Motor neuron (in vitro differentiated cells): ENCODE measurements around the gene PTCHD4. TPM values are rescaled to one million over a fixed set of nuclear protein-coding genes. Genes with fewer than 3 reads are reported as not detected.

Source experiments
- ATAC-seq, 8 experiments: fragments of 200-7000 bp; cut with Tn5 transposase; replicated peaks in 6 of 8; 2 replicates each; pipeline ENCODE4 v1.8.0; 2021; ENCODE audit warnings: mild to moderate bottlenecking in 8 of 8, moderate library complexity in 8 of 8
- H3K27ac ChIP-seq, 2 donors: fragments of 250-450 bp; sonication (Bioruptor Pico); 2 replicates each; pipeline ENCODE4 v1.9.0; 2021; ENCODE audit warnings: antibody characterized with exemption in 2 of 2, mild to moderate bottlenecking in 2 of 2, moderate library complexity in 1 of 2
- H3K4me1 ChIP-seq, 2 donors: fragments of 250-450 bp; sonication (Bioruptor Pico); replicated peaks in 1 of 2; 2 replicates each; pipeline ENCODE4 v1.6.1; 2021; ENCODE audit warnings: antibody characterized with exemption in 2 of 2, mild to moderate bottlenecking in 2 of 2, moderate library complexity in 1 of 2
- H3K4me3 ChIP-seq, 5 donors: fragments of 250-450 bp; sonication (Bioruptor Pico); 2 replicates each; pipeline ENCODE4 v1.9.0; 2021; ENCODE audit warnings: antibody characterized with exemption in 5 of 5, mild to moderate bottlenecking in 5 of 5, moderate library complexity in 4 of 5
- WGBS, 10 experiments: fragments of 450-650 bp; shearing (Covaris generic); methylation state at CpG; one replicate each; pipeline ENCODE4 v1.0.0; 2022; 5-methylcytosine and 5-hydroxymethylcytosine counted together
- in situ Hi-C, 9 experiments: fragments of 400-800 bp; cut with MboI; loops; one replicate each; pipeline ENCODE4 v1.15.0; 2021; ENCODE audit warnings: low sequenced_read_pairs in 9 of 9, low pct_unique_long_range_greater_than_20kb in 2 of 9; ENCODE audit not compliant: unreplicated experiment in 9 of 9
- total RNA-seq, 8 experiments: library from RNA; unstranded; fragments of 300-600 nt; gene quantifications; 2 replicates each; pipeline versions ENCODE4 v1.2.3 to v1.2.4, GENCODE V29; 2022

Gene PTCHD4
- total RNA-seq, 8 experiments from 2014 or later: 1.7 to 46.0 (median 10.8) TPM

- ATAC-seq: peak; percentile 54 to 83 (median 80)
- WGBS, 10 experiments: 0 to 10% (median 1%) methylated on average over 1 to 10 of the region's 64 CpGs; no CpG with 5 or more reads in 6 of the 10 experiments
- Histone ChIP-seq H3K4me3 (peak overlapping the region; percentile 37 to 59 (median 48)), H3K27ac (peak overlapping the region in 1 of 2 donors; percentile 60), H3K4me1 (peaks cover 6 to 14% of the 10 kb centered on the region in 2 donors)
- in situ Hi-C loops: no loop called here
Measured at GRCh38 chr6:48068278-48069251, 42.4 kb downstream of the PTCHD4 start.

- in situ Hi-C loops: no loop called here
- no peak for ATAC-seq
- WGBS, 10 experiments: 0 to 33% (median 10%) methylated on average over 2 to 4 of the region's 4 CpGs; no CpG with 5 or more reads in 7 of the 10 experiments
- H3K27ac ChIP-seq: peak overlapping the region in 1 of 2 donors; percentile 60
- peak overlapping the region; percentile 37 to 59 (median 48) for H3K4me3 ChIP-seq
- peaks cover 6 to 14% of the 10 kb centered on the region in 2 donors for H3K4me1 ChIP-seq
Measured at GRCh38 chr6:48067886-48068277, 43.1 kb downstream of the PTCHD4 start.

DNA sequence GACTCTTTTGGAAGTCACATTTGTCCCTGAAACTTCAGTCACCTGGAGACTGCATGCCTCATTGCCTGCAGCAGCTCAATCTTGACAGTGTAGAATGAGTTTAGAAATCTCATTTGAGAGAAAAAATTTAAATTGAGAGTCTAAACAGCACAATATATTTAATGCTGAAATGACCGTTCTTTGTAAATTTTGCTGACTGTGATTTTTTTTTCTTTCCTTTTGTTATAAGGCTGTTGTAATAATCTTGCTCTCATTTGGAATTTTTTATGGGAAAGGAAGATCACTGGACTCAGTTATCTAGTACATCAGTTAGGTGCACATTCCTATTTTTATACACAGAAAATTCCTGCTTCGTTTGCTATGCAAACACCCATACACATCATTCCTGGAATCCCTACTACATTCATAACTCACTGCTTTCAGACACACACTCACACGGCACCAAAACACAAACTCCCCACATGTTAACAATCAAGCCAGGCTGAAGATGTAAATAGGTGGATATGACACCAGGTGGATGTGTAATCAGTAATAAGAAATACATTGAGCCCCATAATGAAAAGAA, 43.8 kb downstream of the PTCHD4 start:
- peak overlapping the region in 4 of 5 donors; percentile 46 to 59 (median 48) for H3K4me3 ChIP-seq
- 10 to 73% (median 47%) methylated on average over 2 to 3 of the region's 3 CpGs; no CpG with 5 or more reads in 2 of the 10 experiments for WGBS, 10 experiments
- peaks cover 6 to 18% of the 10 kb centered on the region in 2 donors for H3K4me1 ChIP-seq
- no peak overlapping the region for H3K27ac ChIP-seq
- ATAC-seq: no peak
- in situ Hi-C loops: no loop called here

DNA sequence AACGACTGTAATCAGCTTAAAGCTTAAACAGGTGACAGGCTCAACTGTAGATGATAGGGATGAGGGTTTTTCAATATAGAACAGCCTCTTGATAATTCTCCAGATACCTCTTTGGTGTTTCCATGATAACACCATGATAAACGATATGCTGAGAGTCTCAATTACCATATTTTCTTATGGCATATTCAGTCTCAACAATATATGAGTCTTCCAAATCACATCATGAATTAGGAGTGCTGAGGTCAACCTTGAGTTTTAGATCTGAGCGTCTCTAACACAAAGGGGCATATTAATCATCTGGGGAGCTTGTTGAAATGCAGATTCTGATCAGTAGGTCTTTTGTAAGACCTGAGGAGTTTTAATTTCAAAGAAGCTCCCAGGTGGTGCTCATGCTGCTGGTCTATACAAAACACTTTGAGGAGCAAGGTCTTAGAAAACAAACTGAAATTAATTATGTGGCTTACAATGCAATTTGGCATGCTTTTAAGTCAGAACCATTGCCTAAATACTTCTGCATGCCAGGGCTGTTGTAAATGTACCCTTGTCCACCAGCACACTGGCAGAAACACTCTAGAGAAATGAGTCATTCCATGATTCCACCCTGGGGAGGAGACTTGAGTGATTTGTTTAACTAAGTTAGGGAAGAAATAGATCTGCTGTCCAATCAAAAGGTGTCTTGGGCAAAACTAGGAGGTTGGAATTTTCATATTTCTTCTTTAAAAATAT, 49.6 kb downstream of the PTCHD4 start:
- ATAC-seq: peak in 7 of 8 experiments; percentile 47 to 86 (median 78)

More for the DNA sequence above, 49.6 kb downstream of the PTCHD4 start:
- 0 to 100% (median 29%) methylated on average over 1 to 3 of the region's 3 CpGs; no CpG with 5 or more reads in 1 of the 10 experiments for WGBS, 10 experiments
- Histone ChIP-seq H3K4me3 (no peak overlapping the region), H3K27ac (no peak overlapping the region), H3K4me1 (peaks cover 3 to 22% of the 10 kb centered on the region in 2 donors)
- in situ Hi-C loops: no loop called here
